Measurements from ENCODE around the gene MAGI2.

DNA sequence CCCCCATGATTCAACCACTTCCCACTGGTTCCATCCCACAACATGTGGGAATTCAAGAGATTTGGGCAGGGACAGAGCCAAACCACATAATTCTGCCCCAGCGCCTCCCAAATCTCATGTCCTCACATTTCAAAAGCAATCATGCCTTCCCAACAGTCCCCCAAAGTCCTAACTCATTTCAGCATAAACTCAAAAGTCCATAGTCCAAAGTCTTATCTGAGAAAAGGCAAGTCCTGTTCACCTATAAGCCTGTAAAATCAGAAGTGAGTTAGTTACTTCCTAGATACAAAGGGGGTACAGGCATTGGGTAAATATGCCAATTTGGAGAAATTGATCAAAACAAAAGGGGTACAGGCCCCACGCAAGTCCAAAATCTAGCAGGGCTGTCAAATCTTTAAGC lies 272.9 kb downstream of the MAGI2 start:
- TF ChIP-seq, protein P1, sequence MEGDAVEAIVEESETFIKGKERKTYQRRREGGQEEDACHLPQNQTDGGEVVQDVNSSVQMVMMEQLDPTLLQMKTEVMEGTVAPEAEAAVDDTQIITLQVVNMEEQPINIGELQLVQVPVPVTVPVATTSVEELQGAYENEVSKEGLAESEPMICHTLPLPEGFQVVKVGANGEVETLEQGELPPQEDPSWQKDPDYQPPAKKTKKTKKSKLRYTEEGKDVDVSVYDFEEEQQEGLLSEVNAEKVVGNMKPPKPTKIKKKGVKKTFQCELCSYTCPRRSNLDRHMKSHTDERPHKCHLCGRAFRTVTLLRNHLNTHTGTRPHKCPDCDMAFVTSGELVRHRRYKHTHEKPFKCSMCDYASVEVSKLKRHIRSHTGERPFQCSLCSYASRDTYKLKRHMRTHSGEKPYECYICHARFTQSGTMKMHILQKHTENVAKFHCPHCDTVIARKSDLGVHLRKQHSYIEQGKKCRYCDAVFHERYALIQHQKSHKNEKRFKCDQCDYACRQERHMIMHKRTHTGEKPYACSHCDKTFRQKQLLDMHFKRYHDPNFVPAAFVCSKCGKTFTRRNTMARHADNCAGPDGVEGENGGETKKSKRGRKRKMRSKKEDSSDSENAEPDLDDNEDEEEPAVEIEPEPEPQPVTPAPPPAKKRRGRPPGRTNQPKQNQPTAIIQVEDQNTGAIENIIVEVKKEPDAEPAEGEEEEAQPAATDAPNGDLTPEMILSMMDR (IDR thresholded peaks at IDR 0.05): no peak
- TF ChIP-seq EP300 (IDR thresholded peaks at IDR 0.05) (no peak), POLR2AphosphoS5 (IDR thresholded peaks at IDR 0.05) (no peak), POLR2A (IDR thresholded peaks at IDR 0.05) (no peak)

All from suprapubic skin (tissue), 4 donors.